Endothelial cell of umbilical vein (primary cell): ENCODE results near the gene TAS2R41.

ENCODE experiments used
- CTCF ChIP-seq, 2 donors: IDR thresholded peaks; 1 replicate in 1 of 2; 2 replicates in 1 of 2; pipeline ENCODE4 v1.5.1; 2011; ENCODE audit warnings: low read length in 2 of 2, mild to moderate bottlenecking in 2 of 2, moderate library complexity in 2 of 2, control low read depth in 1 of 2, inconsistent platforms in 1 of 2, low read depth in 1 of 2; ENCODE audit not compliant: insufficient read depth in 1 of 2; ENCODE audit errors: extremely low read depth in 1 of 2
- EZH2 ChIP-seq: IDR thresholded peaks from 2 replicates; pipeline ENCODE4 v1.6.1; 2012; ENCODE audit warnings: borderline replicate concordance, low read depth, mild to moderate bottlenecking, moderate library complexity, low read length, inconsistent platforms; ENCODE audit not compliant: severe bottlenecking
- FOS ChIP-seq: IDR thresholded peaks from 2 replicates; pipeline ENCODE4 v1.6.1; 2011; ENCODE audit warnings: mild to moderate bottlenecking, low read length, moderate library complexity, borderline replicate concordance; ENCODE audit not compliant: insufficient read depth
- JUN ChIP-seq: IDR thresholded peaks from 2 replicates; pipeline ENCODE4 v1.6.1; 2011; ENCODE audit warnings: borderline replicate concordance, low read depth; ENCODE audit not compliant: insufficient read length, insufficient read depth
- MAX ChIP-seq: IDR thresholded peaks from 2 replicates; pipeline ENCODE4 v1.6.1; 2011; ENCODE audit not compliant: insufficient read depth, insufficient read length
- POLR2A ChIP-seq: IDR thresholded peaks from 2 replicates; pipeline ENCODE4 v1.6.1; 2012; ENCODE audit warnings: low read depth, mild to moderate bottlenecking, control low read depth, low read length
- POLR2AphosphoS5 ChIP-seq: IDR thresholded peaks from 2 replicates; pipeline ENCODE4 v1.6.1; 2012; ENCODE audit warnings: low read depth, mild to moderate bottlenecking, control low read depth, low read length, moderate library complexity; ENCODE audit not compliant: insufficient read depth

GRCh38 chr7:143477501-143478150 is at the start of gene TAS2R41:
- TF ChIP-seq CTCF (IDR thresholded peaks at IDR 0.05; ENCODE audit: extremely low read depth in 1 of 2, insufficient read depth in 1 of 2, low read depth in 1 of 2, low read length in 2 of 2), result no peak
- TF ChIP-seq MAX, result no peak
- TF ChIP-seq POLR2AphosphoS5, result no peak
- no peak for TF ChIP-seq POLR2A
- TF ChIP-seq JUN, result no peak
- TF ChIP-seq FOS, result no peak
- TF ChIP-seq EZH2, result no peak
